ENCODE measurements around the gene DDX56. TPM values are rescaled to one million over a fixed set of nuclear protein-coding genes. Genes with fewer than 3 reads are reported as not detected.

Gene DDX56
- total RNA-seq, 1 donor from 2014 or later: 75.6 TPM

DNA sequence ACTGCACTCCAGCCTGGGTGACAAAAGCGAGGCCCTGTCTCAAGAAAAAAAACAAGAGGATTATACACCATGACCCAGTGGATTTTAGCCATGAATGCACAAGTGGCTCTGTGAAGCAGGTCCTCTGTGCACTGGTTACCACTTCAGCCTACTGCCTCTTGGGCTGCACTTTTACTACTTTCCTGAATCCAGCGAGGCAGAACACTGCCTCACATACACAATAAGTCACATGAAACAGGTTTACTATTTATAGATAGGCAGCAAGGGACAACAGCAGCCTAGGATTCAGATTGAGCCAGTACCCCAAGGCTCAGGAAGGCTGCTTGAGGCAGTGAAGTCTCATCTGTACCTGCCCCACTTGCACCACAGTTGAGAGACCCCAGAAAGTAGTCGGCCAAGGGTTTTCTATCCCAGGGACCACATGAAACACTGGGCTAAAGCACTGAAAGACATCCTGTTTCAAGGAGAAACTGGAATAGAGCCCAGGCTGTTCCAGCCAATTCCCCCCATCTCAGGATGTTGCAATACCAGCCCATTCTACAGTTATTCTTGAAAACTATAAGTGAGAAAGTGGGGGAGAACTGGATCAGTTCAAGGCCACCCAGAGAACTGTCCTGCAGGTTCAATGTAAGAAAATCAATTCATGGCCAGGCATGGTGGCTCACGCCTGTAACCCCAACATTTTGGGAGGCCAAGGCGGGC, 22.4 kb upstream of the DDX56 start:
- Histone ChIP-seq H3K4me1 (ENCODE audit: insufficient read depth, low read length) (no peaks in the 10 kb centered on the region), H3K9me3 (ENCODE audit: insufficient read depth, low read depth, low read length) (no peaks in the 10 kb centered on the region), H2AFZ (ENCODE audit: low read depth, low read length) (no peak overlapping the region), H3K9ac (ENCODE audit: low read length) (no peak overlapping the region), H3K27ac (ENCODE audit: low read depth, low read length) (no peak overlapping the region), H3K36me3 (ENCODE audit: insufficient read depth, low read length) (no peaks in the 10 kb centered on the region), H3K79me2 (ENCODE audit: insufficient read depth, low read length) (no peaks in the 10 kb centered on the region), H3K4me3 (ENCODE audit: insufficient read depth, low read depth, low read length) (no peak overlapping the region), H4K20me1 (ENCODE audit: insufficient read depth, low read length) (no peaks in the 10 kb centered on the region), H3K4me2 (ENCODE audit: low read length) (no peak overlapping the region), H3K27me3 (ENCODE audit: insufficient read depth, low read length) (no peaks in the 10 kb centered on the region)
- Mint-ChIP-seq H3K4me1 (ENCODE audit: low read depth, unreplicated experiment) (no peaks in the 10 kb centered on the region), H3K27me3 (ENCODE audit: low read depth, unreplicated experiment) (peaks cover under 1% of the 10 kb centered on the region), H3K36me3 (ENCODE audit: low read depth, unreplicated experiment) (no peaks in the 10 kb centered on the region), H3K9me3 (ENCODE audit: unreplicated experiment) (no peaks in the 10 kb centered on the region), H3K27ac (ENCODE audit: unreplicated experiment) (no peak overlapping the region), H3K4me3 (ENCODE audit: unreplicated experiment) (no peak overlapping the region)
- no peak for DNase-seq (ENCODE audit: low read depth)
- FAIRE-seq: no peak
- TF ChIP-seq, protein P1, sequence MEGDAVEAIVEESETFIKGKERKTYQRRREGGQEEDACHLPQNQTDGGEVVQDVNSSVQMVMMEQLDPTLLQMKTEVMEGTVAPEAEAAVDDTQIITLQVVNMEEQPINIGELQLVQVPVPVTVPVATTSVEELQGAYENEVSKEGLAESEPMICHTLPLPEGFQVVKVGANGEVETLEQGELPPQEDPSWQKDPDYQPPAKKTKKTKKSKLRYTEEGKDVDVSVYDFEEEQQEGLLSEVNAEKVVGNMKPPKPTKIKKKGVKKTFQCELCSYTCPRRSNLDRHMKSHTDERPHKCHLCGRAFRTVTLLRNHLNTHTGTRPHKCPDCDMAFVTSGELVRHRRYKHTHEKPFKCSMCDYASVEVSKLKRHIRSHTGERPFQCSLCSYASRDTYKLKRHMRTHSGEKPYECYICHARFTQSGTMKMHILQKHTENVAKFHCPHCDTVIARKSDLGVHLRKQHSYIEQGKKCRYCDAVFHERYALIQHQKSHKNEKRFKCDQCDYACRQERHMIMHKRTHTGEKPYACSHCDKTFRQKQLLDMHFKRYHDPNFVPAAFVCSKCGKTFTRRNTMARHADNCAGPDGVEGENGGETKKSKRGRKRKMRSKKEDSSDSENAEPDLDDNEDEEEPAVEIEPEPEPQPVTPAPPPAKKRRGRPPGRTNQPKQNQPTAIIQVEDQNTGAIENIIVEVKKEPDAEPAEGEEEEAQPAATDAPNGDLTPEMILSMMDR (IDR thresholded peaks at IDR 0.05; ENCODE audit: insufficient read depth, low read depth, low read length): no peak
- no peak for TF ChIP-seq EZH2 (IDR thresholded peaks at IDR 0.05; ENCODE audit: insufficient read depth, low read length)

DNA sequence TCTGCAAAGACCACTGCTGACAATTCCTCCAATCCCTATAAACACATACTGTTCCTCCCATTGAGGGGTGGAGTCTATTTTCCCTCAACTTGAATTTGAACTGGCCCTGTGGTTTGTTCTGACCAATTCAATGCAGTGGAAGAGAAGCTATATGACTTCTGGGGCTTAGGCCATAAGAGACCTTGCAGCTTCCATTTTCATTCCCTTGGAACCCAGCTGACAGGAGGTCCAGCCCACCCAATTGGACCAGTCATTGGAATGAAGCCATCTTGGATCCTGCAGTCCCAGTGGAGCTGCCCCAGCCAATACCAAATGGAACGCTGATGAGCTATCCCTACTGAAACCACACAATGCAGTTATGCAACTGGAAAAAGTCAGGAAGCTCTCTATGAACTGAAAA, 17.2 kb upstream of the DDX56 start:
- FAIRE-seq: no peak
- no peaks in the 10 kb centered on the region for H3K4me1 ChIP-seq (ENCODE audit: insufficient read depth, low read length)
- no peak overlapping the region for H2AFZ ChIP-seq (ENCODE audit: low read depth, low read length)
- no peaks in the 10 kb centered on the region for H3K9me3 Mint-ChIP-seq (ENCODE audit: unreplicated experiment)
- H3K36me3 ChIP-seq (ENCODE audit: insufficient read depth, low read length): no peaks in the 10 kb centered on the region
- TF ChIP-seq EZH2 (IDR thresholded peaks at IDR 0.05; ENCODE audit: insufficient read depth, low read length): no peak
- TF ChIP-seq, protein P1 (IDR thresholded peaks at IDR 0.05; ENCODE audit: insufficient read depth, low read depth, low read length): no peak
- H3K36me3 Mint-ChIP-seq (ENCODE audit: low read depth, unreplicated experiment): no peaks in the 10 kb centered on the region
- H3K27ac ChIP-seq (ENCODE audit: low read depth, low read length): no peak overlapping the region
- no peak overlapping the region for H3K4me3 Mint-ChIP-seq (ENCODE audit: unreplicated experiment)
- DNase-seq (ENCODE audit: low read depth): no peak
- no peaks in the 10 kb centered on the region for H4K20me1 ChIP-seq (ENCODE audit: insufficient read depth, low read length)
- H3K4me3 ChIP-seq (ENCODE audit: insufficient read depth, low read depth, low read length): no peak overlapping the region
- no peaks in the 10 kb centered on the region for H3K9me3 ChIP-seq (ENCODE audit: insufficient read depth, low read depth, low read length)
- no peak overlapping the region for H3K9ac ChIP-seq (ENCODE audit: low read length)
- no peaks in the 10 kb centered on the region for H3K79me2 ChIP-seq (ENCODE audit: insufficient read depth, low read length)
- H3K4me2 ChIP-seq (ENCODE audit: low read length): no peak overlapping the region
- no peaks in the 10 kb centered on the region for H3K27me3 Mint-ChIP-seq (ENCODE audit: low read depth, unreplicated experiment)
- no peak overlapping the region for H3K27ac Mint-ChIP-seq (ENCODE audit: unreplicated experiment)
- H3K27me3 ChIP-seq (ENCODE audit: insufficient read depth, low read length): no peaks in the 10 kb centered on the region
- no peaks in the 10 kb centered on the region for H3K4me1 Mint-ChIP-seq (ENCODE audit: low read depth, unreplicated experiment)
